GM19324 (cell line): ENCODE measurements around the gene SLC22A23.

Source experiments
- ATAC-seq: cut with Tn5 transposase; IDR thresholded peaks from one replicate; pipeline ENCODE4 v1.9.1; 2021; ENCODE audit warnings: mild to moderate bottlenecking, moderate library complexity; ENCODE audit not compliant: unreplicated experiment, low FRiP score

The SLC22A23 gene

GRCh38 chr6:3471711-3472110, 14.9 kb upstream of the SLC22A23 start:
- ATAC-seq = no peak

GRCh38 chr6:3471286-3471685, 14.4 kb upstream of the SLC22A23 start:
- no peak for ATAC-seq

GRCh38 chr6:3468585-3468984, 11.7 kb upstream of the SLC22A23 start:
- no peak for ATAC-seq

GRCh38 chr6:3467996-3468395, 11.1 kb upstream of the SLC22A23 start:
- no peak for ATAC-seq

GRCh38 chr6:3466488-3467219, 9.8 kb upstream of the SLC22A23 start:
- no peak for ATAC-seq

- ATAC-seq = no peak
Measured at GRCh38 chr6:3460253-3460652, 3.4 kb upstream of the SLC22A23 start.

GRCh38 chr6:3458706-3459421, 2.0 kb upstream of the SLC22A23 start:
- ATAC-seq = no peak

- ATAC-seq = no peak
Measured at GRCh38 chr6:3457710-3458602, 1.1 kb upstream of the SLC22A23 start.

- ATAC-seq = no peak
Measured at GRCh38 chr6:3456395-3456897, 404 bp downstream of the SLC22A23 start.

- no peak for ATAC-seq
Measured at GRCh38 chr6:3455569-3456394, 1.1 kb downstream of the SLC22A23 start.

- ATAC-seq = no peak
Measured at GRCh38 chr6:3455147-3455568, 1.7 kb downstream of the SLC22A23 start.

GRCh38 chr6:3454273-3455010, 2.4 kb downstream of the SLC22A23 start:
- no peak for ATAC-seq

- no peak for ATAC-seq
Measured at GRCh38 chr6:3453413-3454272, 3.2 kb downstream of the SLC22A23 start.

GRCh38 chr6:3451498-3451897, 5.4 kb downstream of the SLC22A23 start:
- no peak for ATAC-seq

- no peak for ATAC-seq
Measured at GRCh38 chr6:3450888-3451287, 6.0 kb downstream of the SLC22A23 start.

- no peak for ATAC-seq
Measured at GRCh38 chr6:3449750-3450305, 7.0 kb downstream of the SLC22A23 start.

- no peak for ATAC-seq
Measured at GRCh38 chr6:3449321-3449720, 7.5 kb downstream of the SLC22A23 start.

- ATAC-seq = no peak
Measured at GRCh38 chr6:3447005-3447404, 9.8 kb downstream of the SLC22A23 start.
